ENCODE results near the gene CASP8AP2. TPM values are rescaled to one million over a fixed set of nuclear protein-coding genes. Genes with fewer than 3 reads are reported as not detected.
"Not testable (repeated sequence)": the region's sequence is repeated elsewhere in the genome, so short reads cannot be mapped to it uniquely, and the experiment has no call there.

Gene CASP8AP2
- total and polyA plus RNA-seq, 2 donors (not counting 3 experiments of a cell fraction or from before 2014, with no cell fraction given): 4.7 to 22.0 TPM

DNA sequence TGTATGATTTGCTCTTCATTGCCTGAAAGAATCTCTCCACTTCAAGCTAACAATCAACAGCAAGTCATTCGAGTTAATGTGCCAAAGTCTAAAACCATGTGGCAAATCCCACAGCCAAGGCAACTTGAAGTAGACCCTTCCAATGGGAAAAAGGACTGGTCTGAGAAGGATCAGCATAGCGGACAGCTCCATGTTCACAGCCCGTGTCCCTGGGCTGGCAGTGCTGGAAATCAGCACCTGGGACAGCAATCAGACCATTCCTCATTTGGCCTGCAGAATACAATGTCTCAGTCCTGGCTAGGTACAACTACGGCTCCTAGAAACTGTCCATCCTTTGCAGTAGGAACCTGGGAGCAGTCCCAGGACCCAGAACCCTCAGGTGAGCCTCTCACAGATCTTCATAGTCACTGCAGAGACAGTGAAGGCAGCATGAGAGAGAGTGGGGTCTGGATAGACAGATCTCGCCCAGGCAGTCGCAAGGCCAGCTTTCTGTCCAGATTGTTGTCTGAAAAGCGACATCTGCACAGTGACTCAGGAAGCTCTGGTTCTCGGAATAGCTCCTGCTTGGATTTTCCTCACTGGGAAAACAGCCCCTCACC lies 65.7 kb downstream of the CASP8AP2 start:
- H3K9me3 ChIP-seq (replicated peaks; ENCODE audit: control insufficient read depth, insufficient read depth, low read length): no peaks in the 10 kb centered on the region
- no peak overlapping the region for H3K9ac ChIP-seq (replicated peaks; ENCODE audit: extremely low read depth, insufficient read depth, low read length)
- DNase-seq (ENCODE audit: low read depth, low spot score): peak; percentile 68
- dilution Hi-C loops (cut with MboI; ENCODE audit: extremely low pct_ligation_motif_present, low sequenced_read_pairs): no loop called here
- no peak overlapping the region for H3K4me2 ChIP-seq (ENCODE audit: insufficient read depth, low read length)
- POLR2A ChIA-PET: no interaction called here
- H3K36me3 ChIP-seq (ENCODE audit: control insufficient read depth in 2 of 2, extremely low read depth in 1 of 2, insufficient read depth in 2 of 2, low read length in 2 of 2): no peaks in the 10 kb centered on the region
- BruUV-seq (replicated peaks): no TSS peak
- H3K27me3 ChIP-seq (ENCODE audit: control insufficient read depth in 2 of 2, insufficient read depth in 2 of 2, low read length in 2 of 2): peaks cover 1 to 9% of the 10 kb centered on the region in 2 experiments
- intact Hi-C loops (cut with micrococcal nuclease): no loop called here
- H3K4me1 ChIP-seq (ENCODE audit: control insufficient read depth, extremely low read depth, insufficient read depth, low read length): no peaks in the 10 kb centered on the region
- H3K9me1 ChIP-seq (replicated peaks; ENCODE audit: control insufficient read depth, extremely low read depth, insufficient read depth, low read length): no peaks in the 10 kb centered on the region
- TF ChIP-seq POLR2A (IDR thresholded peaks at IDR 0.05; ENCODE audit: low read depth, low read length): no peak
- TF ChIP-seq FOS (IDR thresholded peaks at IDR 0.05; ENCODE audit: borderline replicate concordance, insufficient read depth, low read length): no peak
- no peak for TF ChIP-seq GATA2 (IDR thresholded peaks at IDR 0.05; ENCODE audit: insufficient read depth, insufficient read length, low read depth, low read length)
- TF ChIP-seq, protein P1, sequence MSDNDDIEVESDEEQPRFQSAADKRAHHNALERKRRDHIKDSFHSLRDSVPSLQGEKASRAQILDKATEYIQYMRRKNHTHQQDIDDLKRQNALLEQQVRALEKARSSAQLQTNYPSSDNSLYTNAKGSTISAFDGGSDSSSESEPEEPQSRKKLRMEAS (IDR thresholded peaks at IDR 0.05; ENCODE audit: insufficient read depth, insufficient read length): no peak
- TF ChIP-seq EZH2 (IDR thresholded peaks at IDR 0.05; ENCODE audit: borderline replicate concordance, low read depth, low read length, severe bottlenecking): no peak
- no peak for TF ChIP-seq JUN (IDR thresholded peaks at IDR 0.05; ENCODE audit: borderline replicate concordance, insufficient read depth, insufficient read length, low read depth)
- TF ChIP-seq MYC (IDR thresholded peaks at IDR 0.05; ENCODE audit: low read depth, low read length): no peak
- TF ChIP-seq, protein P2, sequence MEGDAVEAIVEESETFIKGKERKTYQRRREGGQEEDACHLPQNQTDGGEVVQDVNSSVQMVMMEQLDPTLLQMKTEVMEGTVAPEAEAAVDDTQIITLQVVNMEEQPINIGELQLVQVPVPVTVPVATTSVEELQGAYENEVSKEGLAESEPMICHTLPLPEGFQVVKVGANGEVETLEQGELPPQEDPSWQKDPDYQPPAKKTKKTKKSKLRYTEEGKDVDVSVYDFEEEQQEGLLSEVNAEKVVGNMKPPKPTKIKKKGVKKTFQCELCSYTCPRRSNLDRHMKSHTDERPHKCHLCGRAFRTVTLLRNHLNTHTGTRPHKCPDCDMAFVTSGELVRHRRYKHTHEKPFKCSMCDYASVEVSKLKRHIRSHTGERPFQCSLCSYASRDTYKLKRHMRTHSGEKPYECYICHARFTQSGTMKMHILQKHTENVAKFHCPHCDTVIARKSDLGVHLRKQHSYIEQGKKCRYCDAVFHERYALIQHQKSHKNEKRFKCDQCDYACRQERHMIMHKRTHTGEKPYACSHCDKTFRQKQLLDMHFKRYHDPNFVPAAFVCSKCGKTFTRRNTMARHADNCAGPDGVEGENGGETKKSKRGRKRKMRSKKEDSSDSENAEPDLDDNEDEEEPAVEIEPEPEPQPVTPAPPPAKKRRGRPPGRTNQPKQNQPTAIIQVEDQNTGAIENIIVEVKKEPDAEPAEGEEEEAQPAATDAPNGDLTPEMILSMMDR (IDR thresholded peaks at IDR 0.05; ENCODE audit: extremely low read depth in 1 of 2, insufficient read depth in 1 of 2, low read depth in 1 of 2, low read length in 2 of 2): no peak
- no peak for TF ChIP-seq POLR2AphosphoS5 (IDR thresholded peaks at IDR 0.05; ENCODE audit: insufficient read depth, low read depth, low read length)
- no peaks in the 10 kb centered on the region for H4K20me1 ChIP-seq (replicated peaks; ENCODE audit: control insufficient read depth, extremely low read depth, insufficient read depth, low read length)
- H3K79me2 ChIP-seq (ENCODE audit: control insufficient read depth, insufficient read depth, low read length): no peaks in the 10 kb centered on the region
- H3K4me3 ChIP-seq (replicated peaks in 1 of 3; ENCODE audit: insufficient read depth in 1 of 3, low read depth in 1 of 3, low read length in 3 of 3): no peak overlapping the region
- H3K27ac ChIP-seq (ENCODE audit: insufficient read depth, low read depth, low read length): no peak overlapping the region
- FAIRE-seq: peak; percentile 91
- H2AFZ ChIP-seq (ENCODE audit: low read depth, low read length): no peak overlapping the region
- CTCF ChIA-PET: interaction anchor here (0.6 to 1.1 kb wide), 3 partner anchors 14 to 45 kb away, joined by 3 to 4 read pairs (median 3); no protein-coding TSS in a partner anchor

DNA sequence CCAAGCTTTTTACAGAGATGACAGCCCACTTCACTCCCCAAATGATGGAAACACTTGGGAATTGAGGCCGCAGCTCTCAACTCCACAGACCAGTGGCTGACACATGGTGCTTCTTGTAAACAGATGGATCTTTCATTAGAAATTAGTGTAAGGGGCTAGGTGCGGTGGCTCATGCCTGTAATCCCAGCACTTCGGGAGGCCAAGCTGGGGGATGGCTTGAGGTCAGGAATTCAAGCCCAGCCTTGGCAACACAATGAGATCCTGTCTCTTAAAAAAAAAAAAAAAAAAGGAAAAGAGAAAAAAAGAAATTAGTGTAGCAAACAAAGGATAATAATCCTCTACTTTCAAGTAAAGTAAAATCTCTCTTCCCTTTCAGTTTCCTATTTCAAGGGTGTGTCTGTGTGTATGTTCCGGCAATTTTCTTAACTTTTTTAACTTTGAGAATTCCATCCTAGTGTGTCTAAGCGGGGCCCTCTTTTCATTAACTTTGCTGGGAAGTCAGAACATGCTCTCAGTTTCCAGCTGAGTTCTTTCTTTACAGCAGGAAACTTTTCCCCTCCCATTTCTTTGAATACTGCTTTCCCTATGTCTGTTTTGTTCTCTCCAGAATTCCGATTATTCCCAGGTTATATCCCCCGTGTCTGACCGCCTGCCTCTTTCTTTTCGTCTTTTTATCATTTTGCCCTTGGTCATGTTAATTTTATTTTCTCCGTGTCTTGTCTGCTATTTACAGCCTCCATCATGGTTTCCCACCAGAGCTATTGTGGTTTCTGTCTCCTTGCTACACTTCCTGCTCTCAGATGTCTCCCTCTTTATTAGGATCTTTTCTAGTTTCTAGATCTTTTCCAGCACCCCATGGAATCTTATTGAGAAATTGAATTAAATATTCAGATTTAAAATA lies 80.6 kb downstream of the CASP8AP2 start:
- H2AFZ ChIP-seq (ENCODE audit: low read depth, low read length); H3K79me2 ChIP-seq (ENCODE audit: control insufficient read depth, insufficient read depth, low read length); H3K4me1 ChIP-seq (ENCODE audit: control insufficient read depth, extremely low read depth, insufficient read depth, low read length); H3K9ac ChIP-seq (replicated peaks; ENCODE audit: extremely low read depth, insufficient read depth, low read length); POLR2A ChIA-PET; H3K9me3 ChIP-seq (replicated peaks; ENCODE audit: control insufficient read depth, insufficient read depth, low read length); DNase-seq (ENCODE audit: low read depth, low spot score); H3K27me3 ChIP-seq (ENCODE audit: control insufficient read depth in 2 of 2, insufficient read depth in 2 of 2, low read length in 2 of 2); BruUV-seq (replicated peaks); H4K20me1 ChIP-seq (replicated peaks; ENCODE audit: control insufficient read depth, extremely low read depth, insufficient read depth, low read length); H3K27ac ChIP-seq (ENCODE audit: insufficient read depth, low read depth, low read length); H3K9me1 ChIP-seq (replicated peaks; ENCODE audit: control insufficient read depth, extremely low read depth, insufficient read depth, low read length); H3K4me3 ChIP-seq (replicated peaks in 1 of 3; ENCODE audit: insufficient read depth in 1 of 3, low read depth in 1 of 3, low read length in 3 of 3); H3K36me3 ChIP-seq (ENCODE audit: control insufficient read depth in 2 of 2, extremely low read depth in 1 of 2, insufficient read depth in 2 of 2, low read length in 2 of 2); H3K4me2 ChIP-seq (ENCODE audit: insufficient read depth, low read length); dilution Hi-C loops (cut with MboI; ENCODE audit: extremely low pct_ligation_motif_present, low sequenced_read_pairs); intact Hi-C loops (cut with micrococcal nuclease): not testable (repeated sequence)
- peak; percentile 88 for FAIRE-seq
- CTCF ChIA-PET: interaction anchor here (1.1 to 1.2 kb wide), 2 partner anchors 15 to 30 kb away, joined by 3 read pairs; no protein-coding TSS in a partner anchor
